ENCODE data around the gene RPRD2.
"Not testable (repeated sequence)": the region's sequence is repeated elsewhere in the genome, so short reads cannot be mapped to it uniquely, and the experiment has no call there.

The RPRD2 gene

DNA sequence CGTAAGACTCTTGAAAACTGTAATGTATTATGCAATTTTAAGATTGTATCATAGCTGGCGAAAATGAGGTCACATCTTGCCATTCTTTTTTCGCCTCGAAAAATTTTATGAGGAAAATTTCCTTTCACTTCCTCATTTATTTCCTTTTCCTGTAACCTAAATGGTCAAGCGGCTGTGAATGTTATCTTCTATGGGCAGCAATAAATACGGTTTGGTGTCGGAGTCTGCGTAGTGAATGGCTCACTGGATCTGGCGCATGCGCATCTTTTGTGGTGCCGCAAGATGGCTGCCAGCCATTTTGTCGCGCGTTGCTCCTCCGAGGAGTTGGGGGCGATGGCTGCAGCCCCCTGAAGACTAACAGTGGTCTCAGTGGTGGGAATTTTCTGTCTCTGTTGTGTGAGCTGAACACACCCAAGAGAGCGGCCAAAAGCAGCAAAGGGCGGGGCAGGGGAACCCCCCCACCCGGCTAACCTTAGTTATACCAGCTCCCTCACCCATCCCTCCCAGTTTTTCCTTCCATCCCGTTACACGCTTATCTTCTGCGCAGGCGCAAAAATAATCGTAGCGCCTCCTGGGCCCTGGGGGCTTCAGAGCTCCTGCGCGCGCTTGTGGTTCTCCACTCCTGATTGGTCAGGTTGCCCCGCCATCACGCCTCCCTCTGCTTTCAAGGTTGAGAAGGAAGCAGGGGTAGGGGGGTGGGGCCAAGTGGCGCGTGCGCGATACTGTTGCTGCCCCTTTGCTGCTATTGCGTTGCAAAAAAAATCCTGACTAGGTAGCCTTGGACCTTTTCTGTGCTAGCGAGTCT lies at the start of gene RPRD2:
TSS of gene RPRD2 (plus strand) at position 722 of the 805 bp plus-strand sequence. CDS start 568 bp downstream, outside the sequence.
- DNase-seq (ENCODE audit: low read depth in 2 of 2): peak; percentile 98 to 99

DNA sequence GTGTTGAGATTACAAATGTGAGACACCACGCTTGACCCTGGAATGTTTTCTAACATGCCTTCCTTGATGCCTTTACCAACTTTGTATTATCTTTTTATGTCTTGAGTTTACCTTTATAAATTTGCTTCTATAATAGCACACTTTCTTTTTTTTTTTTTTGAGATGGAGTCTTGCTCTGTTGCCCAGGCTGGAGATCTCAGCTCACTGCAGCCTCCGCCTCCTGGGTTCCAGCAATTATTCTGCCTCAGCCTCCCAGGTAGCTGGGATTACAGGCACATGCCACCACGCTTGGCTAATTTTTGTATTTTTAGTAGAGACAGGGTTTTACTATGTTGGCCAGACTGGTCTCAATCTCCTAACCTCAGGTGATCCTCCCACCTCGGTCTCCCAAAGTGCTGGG lies 49.3 kb upstream of the RPRD2 start:
- DNase-seq (ENCODE audit: low read depth in 2 of 2): not testable (repeated sequence)

DNA sequence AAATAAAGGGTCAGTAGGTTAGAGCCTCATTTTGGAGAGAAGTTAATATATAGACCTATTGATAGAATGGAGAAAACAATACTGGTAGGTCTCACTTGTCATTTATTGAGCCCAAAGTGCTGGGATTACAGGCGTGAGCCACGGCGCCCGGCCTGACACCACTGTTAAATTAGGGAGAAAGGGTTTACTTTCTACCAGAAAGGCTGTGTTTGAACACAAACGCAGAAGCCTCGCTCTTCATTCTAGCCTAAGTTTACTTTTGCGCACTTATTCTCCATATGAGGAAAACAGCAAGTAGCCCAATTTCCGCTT lies 43.3 kb upstream of the RPRD2 start:
- no peak for DNase-seq (ENCODE audit: low read depth in 2 of 2)

DNA sequence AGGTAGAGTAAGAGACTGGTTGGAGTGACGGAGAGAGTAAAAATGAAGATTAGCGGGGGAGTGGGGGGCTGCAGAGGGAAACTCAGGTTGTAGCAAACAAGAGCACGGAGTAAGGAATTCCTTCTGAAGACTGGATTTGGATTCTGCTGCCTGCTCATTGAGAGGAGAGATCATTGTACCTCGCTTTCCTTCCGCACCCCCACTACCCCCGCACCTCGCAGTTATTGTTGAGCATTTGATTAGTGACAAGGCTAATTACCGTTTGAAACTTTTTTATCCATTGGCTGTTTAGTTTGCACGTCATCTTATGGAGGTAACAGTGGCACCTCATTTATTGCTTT lies 42.2 kb upstream of the RPRD2 start:
- no peak for DNase-seq (ENCODE audit: low read depth in 2 of 2)

DNA sequence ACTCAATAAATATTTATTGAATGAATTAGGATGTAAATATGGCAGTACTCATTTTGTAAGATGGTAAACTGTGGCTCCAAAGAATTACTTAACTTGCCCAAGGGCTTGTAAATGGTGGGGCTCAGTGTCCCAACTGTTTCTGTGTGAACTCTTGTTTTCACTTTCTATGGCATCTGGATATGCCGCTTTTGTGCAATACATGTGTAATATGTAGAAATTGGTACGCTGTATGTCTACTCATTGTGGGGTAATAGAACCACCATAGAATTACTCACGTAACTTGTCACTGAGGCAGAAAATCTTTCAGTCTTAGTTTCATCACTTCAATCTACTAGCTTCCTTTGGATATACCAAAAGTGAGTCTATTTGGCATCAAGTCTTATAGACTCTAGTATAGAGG lies 41.6 kb upstream of the RPRD2 start:
- DNase-seq (ENCODE audit: low read depth in 2 of 2): peak in 1 of 2 donors; percentile 18

DNA sequence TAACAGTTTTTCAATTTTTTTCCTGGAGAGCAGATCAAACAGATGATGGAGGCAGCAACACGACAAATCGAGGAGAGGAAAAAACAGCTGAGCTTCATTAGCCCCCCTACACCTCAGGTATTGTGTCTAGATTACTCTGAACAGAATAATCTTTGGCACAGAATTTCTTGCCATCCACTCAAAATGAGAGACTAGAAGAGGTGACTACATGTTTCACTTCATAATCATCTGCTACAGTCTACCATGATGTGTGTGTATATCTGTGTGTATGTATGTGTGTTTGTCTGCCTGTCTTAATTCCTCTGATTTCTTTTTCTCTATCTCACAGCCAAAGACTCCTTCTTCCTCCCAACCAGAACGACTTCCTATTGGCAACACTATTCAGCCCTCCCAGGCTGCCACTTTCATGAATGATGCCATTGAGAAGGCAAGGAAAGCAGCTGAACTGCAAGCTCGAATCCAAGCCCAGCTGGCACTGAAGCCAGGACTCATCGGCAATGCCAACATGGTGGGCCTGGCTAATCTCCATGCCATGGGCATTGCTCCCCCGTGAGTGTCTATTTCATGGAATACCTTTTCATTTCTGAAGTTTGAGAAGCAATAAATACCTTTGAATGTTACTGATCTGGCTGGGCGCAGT lies 31.2 kb upstream of the RPRD2 start:
- no peak for DNase-seq (ENCODE audit: low read depth in 2 of 2)

DNA sequence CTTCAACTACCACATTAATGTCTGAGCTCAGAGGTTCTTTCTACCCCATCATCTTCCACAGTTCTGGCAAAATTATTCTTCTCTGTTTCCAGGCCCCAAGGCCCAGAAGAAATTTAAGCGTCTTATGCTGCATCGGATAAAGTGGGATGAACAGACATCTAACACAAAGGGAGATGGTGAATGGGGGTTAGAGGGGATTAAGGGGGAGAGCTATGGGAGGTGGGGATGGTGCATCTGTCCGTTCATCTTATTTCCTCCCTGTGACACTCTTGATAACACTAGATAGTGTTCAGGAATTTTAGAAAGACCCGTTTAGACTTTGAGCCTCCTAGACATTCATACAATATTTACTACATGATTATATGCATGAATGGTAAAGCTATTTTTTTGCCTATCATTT lies 17.6 kb upstream of the RPRD2 start:
- no peak for DNase-seq (ENCODE audit: low read depth in 2 of 2)

DNA sequence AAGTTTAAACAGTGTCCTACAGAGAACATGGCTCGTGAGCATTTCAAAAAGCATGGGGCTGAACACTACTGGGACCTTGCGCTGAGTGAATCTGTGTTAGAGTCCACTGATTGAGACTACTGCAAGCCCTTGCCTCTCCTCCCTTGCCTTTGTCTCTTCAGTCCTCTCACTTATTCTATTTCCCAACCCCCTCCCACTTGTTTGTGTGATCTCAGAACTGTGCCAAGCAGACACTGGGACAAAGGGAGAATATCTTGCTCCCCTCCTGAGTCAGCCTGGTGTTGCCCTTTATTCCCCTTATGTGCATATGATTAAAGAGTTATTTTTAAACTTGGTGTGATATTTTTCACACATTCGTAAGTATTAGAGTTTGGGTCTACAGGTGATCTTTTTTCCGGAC lies 11.1 kb upstream of the RPRD2 start:
- DNase-seq (ENCODE audit: low read depth in 2 of 2): no peak

DNA sequence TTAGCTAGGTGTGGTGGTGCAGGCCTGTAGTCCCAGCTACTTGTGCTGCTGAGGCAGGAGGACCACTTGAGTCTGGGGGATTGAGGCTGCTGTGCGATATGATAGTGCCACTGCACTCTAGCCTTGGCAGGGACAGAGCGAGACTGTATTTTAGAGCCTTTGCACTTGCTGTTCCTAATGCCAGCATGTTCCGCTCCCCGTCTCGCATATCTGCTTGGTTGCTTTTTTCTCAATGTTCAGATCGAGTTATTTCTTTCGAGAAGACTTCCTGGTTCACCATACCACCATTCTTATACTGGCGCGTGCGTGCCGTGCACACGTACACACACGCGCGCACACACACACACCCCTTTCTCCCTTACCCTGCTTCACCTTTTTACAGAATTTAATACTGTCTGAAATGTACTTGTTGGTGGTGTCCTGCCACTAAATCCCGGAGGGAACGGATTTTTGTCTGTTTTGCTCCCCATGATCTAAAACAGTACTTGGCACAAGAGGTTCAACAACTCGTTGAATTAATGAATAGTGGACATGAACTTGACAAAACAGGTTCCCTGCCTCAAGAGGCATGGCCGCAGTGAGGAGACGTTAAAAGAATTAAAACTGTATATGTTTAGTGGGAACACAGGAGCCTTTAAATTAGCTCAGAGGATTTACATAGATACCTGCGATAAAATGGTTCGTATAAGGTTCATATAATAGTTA lies 1.1 kb upstream of the RPRD2 start:
- DNase-seq (ENCODE audit: low read depth in 2 of 2): no peak

DNA sequence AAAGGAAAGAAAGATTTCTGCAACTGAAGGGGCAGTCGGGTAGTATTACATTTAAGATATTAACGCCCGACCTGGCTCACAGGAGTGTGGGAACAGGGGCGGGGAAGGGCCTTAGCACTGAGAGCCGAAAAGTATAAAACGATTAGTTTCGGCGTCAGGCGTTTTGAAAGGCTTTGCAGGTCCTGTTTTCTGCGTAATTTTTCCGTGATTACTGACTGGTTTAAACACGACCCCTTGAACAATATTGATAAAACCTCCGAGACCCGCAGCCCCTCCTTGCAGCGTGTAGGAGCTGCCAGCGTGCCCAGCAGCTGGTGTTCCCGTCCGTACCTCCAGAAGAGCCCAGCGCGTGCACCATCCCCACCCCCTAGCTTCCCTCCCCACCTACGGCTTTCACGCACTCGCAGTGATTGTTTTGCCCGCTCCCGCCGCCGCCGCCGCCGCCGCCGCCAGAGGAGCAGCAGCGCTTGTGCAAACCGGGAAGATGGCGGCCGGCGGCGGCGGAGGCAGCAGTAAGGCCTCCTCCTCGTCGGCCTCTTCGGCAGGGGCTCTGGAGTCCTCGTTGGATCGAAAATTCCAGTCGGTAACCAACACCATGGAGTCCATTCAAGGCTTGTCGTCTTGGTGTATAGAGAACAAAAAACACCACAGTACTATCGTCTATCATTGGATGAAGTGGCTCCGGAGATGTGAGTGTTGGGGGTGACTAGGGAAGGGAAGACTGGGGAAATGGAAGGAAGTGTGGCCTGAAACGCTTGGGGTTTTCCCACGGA lies 470 bp downstream of the RPRD2 start:
- DNase-seq (ENCODE audit: low read depth in 2 of 2): peak; percentile 71 to 72

DNA sequence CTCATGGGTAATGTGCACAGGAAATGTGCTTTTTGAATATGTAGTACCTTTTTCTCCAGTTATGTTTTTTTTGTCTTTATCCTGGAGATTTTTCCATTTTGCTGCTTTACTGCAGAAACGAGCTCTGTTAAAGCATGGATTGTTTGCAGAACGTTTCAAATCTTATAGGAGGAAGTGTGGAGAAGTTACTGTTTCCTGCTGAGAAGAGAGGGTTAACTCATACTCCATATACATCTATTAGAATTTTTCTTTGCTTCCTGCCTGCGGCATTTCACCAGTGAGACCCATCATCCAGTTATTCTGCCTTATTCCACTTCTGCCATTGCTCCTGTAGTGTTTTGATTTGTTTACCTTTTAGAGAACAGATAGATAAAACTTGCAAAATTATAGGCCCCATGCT lies 2.0 kb downstream of the RPRD2 start:
- no peak for DNase-seq (ENCODE audit: low read depth in 2 of 2)

DNA sequence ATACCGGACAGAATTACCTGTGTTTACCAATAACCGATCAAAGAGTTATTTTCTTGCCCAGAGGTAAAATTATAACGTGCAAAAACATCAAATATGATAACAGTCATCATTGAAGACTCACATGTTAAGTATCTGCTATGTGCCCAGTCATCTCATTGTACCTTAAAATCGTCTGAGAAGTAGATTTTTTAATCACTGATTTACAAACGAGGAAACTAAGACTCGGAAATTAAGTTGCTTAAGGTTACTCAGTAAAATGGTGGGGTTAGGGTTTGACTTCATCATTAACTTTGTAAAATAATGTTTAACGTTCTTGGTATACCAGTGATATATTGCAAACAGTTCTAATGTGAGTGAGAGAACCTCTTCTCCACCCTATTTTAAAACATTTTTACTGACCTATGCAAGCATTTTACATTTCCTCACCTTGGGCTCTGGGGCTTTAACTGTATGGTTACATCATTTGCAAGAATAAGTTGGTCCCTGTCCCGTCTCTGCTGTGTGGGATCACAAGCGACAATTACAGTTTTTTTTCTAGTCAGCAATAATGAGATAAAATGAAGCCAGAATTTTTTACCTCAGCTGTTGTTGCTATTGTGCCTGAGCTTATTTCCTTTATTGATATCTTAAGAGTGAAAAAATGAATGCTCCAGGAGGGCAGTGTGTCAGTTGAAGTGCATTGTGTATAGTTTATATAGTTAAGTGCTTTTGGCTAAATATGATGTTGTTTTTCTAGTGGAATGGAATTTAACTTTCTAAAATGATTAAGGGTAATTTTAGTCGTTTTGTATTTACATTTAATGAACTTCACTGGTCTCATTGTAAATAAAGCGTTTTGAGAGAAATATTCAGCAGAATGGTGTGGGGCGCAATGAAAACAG lies 2.7 kb downstream of the RPRD2 start:
- DNase-seq (ENCODE audit: low read depth in 2 of 2): no peak

DNA sequence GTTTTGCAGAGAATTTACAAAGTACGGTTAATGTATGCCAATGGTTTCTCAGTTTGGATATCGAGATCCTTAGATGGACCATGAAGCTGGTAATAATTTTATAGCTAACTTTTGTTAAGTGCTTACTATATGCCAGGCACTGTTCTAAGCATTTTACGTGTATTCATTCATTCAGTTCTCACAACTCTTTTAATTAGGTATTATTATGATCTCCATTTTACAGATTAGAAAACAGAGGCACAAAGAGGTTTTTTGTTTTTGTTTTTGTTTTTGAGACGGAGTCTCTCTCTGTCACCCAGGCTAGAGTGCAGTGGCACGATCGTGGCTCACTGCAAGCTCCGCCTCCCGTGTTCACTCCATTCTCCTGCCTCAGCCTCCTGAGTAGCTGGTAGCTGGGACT lies 7.2 kb downstream of the RPRD2 start:
- DNase-seq (ENCODE audit: low read depth in 2 of 2): no peak

DNA sequence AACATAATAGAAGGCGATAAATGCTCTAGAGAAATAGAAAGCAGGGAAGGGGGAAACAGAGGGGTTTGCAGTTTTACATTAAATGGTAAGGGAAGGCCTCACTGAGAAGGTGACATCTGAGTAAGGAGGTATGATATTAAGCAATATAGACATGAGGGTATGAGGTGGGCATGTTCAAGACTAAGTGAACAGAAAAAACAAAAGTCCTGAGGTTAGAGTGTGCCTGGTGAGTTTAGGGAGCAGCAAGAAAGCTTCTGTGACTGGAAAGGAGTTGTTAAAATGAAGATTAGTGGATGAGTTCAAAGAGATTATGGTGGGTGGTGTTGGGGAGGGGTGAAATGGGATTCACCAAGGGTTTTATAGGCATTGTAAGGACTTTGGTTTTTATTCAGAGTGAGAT lies 8.6 kb downstream of the RPRD2 start:
- no peak for DNase-seq (ENCODE audit: low read depth in 2 of 2)

DNA sequence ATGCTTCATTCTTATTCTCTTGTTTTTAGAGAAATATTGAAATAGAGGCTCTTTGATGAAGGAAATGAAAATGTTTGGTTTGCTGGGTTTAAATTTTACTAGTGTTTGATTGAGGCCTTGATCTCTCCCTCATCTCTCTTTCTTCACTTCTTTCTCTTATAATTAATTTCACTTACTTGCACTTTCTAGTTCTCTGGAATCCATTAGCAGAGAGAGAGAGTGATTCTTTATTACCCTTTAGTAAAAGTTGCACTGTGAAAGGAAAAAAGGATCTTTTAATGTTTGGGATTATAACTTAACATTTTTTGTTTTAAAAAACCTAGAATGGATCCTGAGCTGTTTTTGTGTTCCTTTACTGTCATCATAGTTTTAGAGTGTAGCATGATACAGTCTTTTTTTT lies 12.2 kb downstream of the RPRD2 start:
- no peak for DNase-seq (ENCODE audit: low read depth in 2 of 2)

DNA sequence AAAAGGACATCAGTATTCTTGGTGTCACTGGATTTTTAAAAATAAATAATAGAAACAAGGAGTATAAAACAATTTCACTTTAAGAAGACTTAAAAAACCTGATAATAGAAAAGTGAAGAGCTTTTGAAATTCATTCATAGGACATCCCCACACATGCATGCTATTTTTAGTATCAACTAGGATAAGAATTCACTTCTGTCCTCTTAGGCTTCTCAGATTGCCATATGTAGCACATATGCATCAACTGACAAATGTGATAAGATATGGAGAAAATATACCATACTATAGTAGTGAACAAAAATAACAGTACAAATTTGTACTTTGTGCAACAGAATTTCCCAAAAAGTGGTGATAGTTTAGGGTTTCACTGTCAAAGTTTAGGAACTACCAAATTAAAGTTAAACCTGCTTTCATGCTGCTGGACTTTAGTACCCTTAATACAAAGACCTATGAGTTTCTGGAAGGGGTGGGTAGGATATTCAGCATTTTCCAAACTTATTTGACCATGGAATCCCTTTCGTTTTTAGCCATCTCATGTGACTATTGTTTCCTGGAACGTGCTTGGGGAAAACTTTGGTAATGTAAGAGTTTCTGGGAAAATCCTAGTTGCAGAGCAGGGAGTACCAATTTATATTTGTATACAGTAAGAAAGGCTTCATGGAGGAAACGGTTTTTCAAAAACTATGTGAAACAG lies 19.8 kb downstream of the RPRD2 start:
- no peak for DNase-seq (ENCODE audit: low read depth in 2 of 2)

DNA sequence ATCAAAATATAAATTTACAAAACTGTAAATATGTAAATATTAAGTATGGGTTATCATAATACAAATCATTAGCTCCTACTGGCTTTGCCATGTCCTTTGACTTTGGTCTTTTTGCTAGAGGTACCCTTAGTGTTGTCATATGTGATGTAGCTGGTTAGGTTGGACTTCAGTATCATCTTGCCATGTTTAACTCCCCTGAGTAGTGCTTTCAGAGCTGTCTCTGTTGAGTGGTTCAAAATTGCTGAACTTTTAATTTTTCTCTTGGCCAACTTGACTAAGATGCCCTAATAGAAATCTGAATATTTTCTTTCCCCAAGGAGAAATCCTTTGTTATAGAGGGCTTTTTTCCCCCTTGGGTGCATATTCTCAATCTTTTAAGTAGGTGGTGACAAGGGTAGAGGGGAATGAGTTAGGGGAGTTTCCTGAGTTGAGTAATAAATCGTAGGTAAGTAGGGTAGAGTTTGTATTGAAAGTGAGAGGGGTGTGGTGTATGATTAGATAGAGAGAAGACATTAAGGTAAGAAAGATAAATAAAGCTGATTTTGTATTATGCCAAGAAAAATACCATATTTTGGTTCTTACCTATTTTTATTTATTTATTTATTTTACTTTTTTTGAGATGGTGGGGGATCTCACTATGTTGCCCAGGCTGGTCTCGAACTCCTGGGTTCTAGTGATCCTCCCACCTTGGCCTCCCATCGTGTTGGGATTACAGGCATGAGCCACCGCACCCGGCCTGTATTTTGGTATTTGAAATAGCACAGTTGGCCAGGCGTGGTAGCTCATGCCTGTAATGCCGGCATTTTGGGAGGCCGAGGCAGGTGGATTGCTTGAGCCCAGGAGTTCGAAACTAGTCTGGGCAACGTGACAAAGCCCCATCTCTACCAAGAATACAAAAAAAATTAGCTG lies 21.8 kb downstream of the RPRD2 start:
- no peak for DNase-seq (ENCODE audit: low read depth in 2 of 2)

DNA sequence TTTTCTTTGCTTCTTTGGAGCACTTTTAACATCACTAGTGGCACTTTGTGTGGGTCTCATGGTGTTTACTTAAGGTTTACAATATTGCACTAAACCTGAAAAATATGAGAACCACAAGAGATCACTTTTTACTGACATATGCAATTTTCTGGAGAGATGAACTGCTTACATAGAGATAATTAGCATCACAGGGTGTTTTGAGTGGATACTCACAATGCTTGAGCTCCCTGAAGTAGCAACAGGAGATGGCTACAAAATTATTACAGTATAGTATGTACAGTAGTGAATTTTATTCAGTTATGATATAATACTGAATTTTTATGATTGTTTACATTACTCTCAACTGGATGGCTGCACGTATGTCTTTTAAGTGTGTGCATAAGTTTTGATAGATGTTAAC lies 22.6 kb downstream of the RPRD2 start:
- DNase-seq (ENCODE audit: low read depth in 2 of 2): no peak

DNA sequence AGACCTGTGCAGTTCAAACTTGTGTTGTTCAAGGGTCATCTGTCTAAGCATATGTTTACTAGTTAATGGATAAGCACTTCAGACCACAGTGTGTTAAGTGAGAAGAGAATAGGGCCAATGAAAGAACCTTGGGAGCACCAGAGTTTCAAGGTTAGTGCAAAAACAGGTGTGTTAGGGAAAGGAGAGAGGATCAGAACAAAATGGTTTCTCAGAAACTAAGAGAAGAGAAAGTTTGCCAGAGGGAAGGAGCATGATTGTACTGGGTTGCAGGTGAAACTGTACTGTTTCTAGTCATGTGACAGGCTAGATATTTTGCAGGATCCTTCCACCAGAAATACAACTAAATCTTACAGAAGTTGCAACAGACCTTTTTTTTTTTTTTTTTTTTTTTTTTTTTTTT lies 23.3 kb downstream of the RPRD2 start:
- DNase-seq (ENCODE audit: low read depth in 2 of 2): no peak

DNA sequence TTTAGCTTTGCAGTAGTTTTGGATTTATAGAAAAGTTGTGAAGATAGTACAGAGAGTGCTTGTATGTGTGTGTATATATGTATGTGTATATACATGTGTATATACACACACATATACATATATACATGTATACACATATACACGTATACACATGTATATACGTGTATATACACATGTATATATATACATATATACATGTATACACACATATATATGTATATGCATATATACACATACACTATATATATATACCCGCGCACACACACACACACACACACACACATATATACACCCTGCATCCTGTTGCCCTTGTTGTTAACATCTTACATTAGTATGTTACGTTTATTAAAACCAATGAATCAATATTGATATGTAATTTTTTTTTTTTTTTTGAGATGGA lies 24.3 kb downstream of the RPRD2 start:
- DNase-seq (ENCODE audit: low read depth in 2 of 2): no peak

Data from stimulated activated CD4-positive, alpha-beta T cell treated with anti-CD3 and anti-CD28 coated beads, Interleukin-15, amount 100 ng/mL, for 48 hours (primary cell).